ENCODE measurements around the gene TEX35.
"Not testable (repeated sequence)": the region's sequence is repeated elsewhere in the genome, so short reads cannot be mapped to it uniquely, and the experiment has no call there.

Gene TEX35

DNA sequence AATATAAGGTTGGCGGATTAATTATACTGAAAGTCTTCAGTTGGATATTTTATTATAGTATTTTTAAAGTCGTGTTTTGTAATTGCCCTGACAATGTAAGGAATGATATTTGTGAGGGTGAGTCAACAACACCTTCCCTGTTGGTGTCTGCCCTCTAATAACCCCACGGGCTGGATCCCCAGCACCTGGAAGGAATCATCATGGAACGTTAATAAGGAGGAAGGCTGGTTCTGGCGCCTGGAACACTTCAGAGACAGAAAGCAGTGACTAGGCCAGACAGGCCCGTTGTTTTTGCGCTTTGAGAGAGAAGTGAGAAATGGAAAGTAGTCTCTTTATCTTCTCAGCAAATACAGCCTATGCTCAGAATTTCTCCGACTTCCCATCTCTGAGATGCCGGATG lies 31.6 kb downstream of the TEX35 start:
- FAIRE-seq = no peak

DNA sequence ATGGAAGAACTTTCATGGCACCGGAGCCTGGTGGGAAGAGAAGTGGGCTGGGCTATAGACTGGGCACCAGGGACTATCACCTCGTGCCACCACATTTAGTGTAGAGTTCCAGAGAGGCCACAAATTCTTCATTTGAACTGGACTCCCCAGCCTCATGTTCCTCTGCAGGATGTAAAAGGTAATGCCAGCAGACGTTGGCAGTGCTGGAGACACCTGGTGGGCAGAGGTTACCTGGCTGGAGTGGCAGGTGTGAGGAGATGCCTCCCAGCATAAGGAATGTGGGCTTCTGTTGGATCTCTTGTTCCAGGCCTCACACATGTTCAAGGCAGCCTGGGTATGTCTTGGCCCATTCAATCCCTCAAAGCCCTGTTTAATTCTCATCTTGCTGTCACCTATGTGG lies 35.2 kb downstream of the TEX35 start:
- no peak for FAIRE-seq

DNA sequence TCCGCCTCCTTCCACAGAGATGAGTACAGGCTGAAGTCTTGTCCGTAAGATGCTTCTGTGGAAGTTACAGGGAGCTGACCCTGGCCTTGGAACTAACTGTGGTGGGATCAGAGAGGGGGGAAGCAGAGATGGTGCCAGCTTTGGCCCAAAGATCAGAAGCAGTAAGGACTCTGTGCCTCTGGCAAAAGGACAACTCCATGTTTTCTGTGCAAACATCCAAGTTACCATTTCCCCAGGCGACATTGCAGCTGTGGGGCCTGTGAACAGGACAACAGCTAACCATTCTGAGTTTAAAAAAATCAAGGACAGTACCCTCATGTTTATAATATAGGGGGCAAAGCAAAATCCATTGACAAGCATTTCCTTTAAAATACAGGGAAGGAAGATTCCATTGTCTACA lies 38.4 kb downstream of the TEX35 start:
- no peak for FAIRE-seq

DNA sequence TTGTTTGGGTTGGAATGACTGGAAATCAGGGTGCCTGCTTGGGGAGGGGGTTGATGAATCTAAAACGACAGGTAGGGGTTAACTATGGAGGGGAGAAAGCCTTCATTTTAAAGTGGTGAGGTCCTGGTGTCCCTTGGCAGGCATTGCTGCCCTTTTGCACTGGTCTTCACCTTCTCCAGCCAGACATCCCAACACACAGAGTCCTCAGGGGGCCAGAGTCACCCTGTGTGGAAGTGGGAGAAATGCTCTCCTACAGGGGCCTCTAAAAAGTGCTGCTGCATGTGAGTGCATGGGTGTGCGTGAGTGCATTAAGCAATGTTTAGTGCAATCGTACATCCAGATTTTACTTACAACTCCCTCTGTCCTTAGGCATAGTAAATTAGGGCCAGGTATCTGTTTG lies 39.0 kb downstream of the TEX35 start:
- no peak for FAIRE-seq

DNA sequence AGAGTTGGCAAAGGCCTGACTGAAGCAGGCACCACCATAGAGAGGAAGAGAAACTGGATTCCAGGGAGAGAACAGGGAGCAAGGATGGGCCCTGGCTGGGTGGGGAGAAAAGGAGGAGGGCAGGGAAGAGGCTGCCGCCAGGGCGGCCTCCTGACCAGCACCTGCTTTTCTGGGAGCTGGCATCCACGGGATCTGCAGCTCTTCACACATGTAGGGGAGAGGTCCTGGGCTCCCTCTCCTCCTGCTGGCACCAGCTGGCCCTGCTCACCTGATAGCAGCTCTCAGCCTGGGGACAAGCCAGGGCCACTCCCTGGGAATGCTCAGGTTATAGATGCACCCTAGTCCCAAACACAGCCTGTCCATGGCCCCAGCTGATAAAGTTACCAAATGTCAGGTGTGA lies 39.9 kb downstream of the TEX35 start:
- FAIRE-seq = no peak

DNA sequence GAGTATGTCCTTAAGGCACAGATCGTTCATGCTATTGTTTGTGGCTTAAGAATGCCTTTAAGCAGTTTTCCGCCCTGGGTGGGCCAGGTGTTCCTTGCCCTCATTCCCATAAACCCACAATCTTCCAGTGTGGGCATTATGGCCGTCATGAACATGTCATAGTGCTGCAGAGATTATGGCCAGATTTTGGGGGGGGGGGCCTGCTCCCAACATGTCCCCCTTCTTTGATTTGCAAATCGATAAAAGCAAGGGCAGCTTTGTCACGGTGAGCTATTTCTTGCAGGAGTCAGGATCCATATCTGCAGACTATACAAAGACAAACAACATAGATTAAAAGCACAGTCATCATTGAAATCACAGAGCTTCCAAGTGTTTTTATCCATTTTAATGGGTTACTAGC lies 41.4 kb downstream of the TEX35 start:
- FAIRE-seq = not testable (repeated sequence)

DNA sequence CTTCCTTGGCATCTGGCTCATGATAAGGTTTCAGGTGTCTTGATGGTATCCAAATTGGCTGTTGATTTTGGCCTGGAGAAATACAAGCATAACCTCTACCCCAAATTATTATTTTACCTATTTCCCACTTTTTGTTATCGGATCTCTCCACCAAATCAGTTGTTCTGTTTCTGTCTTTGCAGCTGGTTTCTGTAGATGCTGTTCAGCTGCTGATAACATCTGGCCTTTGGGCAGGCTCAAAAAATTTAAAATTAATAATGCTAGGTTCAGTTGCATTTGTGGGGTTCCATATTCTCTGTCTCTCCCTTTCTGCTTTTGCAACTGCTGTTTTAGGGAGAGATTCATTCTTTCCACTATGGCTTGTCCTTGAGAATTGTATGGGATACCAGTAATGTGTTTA lies 42.7 kb downstream of the TEX35 start:
- not testable (repeated sequence) for FAIRE-seq

DNA sequence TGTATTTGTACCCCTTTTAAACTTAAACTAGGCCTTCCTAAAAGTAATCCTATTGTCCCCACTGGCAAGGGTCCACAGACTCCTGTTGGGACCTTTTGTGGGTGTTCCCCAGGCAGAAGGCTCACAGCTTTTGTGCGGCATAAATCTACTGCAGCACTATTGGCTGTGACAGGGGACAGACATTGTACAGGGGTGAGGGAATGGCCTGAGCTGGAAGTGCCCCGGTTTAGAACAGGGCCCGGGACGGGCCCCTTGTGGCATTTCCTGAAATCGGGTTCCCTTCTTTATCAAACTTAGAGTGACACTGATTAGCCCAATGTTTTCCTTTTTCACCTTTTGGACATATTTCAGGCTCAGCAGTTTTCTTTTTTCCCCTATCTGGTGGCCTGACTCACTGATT lies 45.9 kb downstream of the TEX35 start:
- FAIRE-seq = not testable (repeated sequence)

DNA sequence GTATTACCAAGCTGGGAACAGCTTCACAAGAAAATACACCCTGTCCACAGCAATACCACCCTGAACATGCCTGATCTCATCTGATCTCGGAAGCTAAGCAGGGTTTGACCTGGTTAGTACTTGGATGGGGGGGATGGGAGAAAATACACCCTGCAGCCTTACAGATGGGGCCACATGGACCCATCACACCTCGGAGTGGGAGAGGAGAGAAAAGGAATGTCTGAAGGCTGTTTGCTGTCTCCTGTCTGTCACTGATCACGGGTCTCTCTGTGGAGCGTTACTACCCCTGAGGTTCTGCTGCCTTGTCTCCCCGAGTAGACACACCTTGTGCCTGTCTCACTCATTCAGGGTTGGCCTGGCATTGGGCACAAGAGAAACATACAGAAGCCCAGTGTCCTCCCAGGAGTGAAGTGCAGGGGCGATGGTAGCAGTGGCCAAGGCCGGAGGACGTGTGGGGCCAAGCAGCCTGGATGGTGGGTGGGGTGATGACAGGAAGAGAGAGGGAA lies 48.0 kb downstream of the TEX35 start:
- FAIRE-seq = no peak

DNA sequence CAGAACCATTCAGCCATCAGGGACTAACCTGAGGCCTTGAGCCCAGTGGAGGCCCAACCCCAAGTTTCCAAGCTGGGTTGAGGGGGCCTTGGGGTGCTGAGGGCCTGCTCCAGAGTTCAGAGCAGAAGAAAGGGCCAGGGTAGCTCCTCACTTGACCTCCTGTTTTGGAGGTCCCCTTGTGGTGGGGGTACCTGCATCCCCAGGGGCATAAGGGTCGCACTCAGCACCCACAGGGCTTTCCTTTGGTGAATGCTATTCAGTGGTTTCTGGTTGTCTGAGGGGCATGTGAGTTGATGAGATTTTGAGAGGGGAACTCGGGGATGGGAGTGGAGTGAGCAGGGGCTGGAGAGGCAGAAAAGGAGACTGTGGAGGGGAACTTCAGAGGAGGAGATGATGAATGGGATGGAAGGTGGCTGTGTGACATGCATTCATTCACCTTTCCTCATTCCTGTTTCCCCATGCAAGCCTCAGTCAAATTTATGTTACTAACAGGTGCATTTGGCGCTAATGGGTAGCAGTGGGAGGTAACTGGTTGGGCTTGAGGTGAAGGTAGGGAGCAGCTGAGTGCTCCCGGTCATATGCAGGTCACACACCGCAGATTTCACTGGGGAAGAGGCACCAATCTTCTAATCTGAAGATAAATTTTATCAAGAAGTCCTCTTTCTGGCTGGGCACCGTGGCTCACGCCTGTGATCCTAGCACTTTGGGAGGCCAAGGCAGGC lies 50.4 kb downstream of the TEX35 start:
- FAIRE-seq = no peak

DNA sequence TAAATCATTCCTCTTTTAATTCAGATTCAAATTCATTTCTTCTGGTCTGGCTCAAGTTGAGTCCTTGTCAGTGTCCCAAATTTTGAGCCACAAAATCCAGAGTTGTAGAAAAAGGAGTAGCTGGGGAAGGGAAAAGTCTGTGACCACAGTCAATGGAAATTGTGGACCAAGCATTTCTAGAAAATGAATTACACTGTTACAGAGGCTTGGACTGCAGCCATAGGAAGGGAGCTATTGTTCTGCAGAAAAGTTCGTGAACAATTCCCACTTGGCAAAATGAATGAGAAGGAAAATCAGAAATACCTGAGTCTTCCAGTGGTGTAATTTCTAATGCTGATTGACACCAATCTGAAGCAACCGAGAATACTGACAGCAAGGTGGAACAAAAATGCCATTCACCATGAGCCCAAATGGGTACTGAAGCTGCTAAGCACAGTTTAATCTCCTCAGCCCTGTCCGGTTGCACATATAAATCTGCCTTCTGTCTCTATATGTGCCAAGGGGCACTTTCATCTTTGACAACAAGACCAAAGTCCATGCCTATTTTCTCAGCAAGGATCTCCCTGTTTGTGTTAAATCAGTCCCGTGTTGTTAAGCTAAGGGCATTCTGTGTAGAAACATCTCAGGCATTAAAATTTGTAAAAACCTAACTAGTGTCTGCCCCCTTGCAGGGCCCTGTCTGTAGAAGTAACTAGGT lies 51.3 kb downstream of the TEX35 start:
- no peak for FAIRE-seq

DNA sequence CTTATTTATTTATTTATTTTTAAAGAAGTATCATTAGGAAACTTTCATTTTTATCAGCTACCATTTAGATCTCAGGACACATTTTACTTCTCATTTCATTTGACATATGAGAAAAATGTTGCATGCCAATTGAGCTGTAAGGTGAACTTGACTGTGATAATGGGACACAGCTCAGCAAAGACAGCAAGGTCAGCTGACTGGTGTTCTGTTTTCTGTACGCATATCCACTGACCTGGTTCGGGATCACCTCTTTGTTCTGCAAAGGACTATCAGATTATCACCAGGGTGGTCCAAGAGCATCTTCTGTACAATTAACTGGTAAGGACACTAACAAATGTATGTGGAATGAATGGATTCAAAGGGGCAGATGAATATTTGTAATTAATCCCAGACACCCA lies 51.9 kb downstream of the TEX35 start:
- FAIRE-seq = no peak

DNA sequence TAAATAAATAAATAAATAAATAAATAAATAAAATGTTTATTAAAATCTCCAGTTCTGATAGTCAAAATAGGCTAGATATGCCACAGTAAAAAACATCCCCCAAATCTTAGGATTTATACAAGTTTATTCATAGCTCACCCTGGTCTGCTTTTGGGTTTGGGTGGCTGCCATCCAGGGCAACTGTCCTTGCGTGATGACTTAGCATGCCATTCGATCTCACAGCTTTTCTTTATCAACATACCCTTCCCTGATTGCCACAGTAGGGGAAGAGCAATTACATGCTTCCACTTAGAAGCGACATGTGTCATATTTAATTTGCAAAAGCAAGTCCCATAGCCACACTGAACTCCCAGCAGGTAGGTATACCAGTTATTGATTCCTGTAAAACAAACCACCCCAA lies 52.7 kb downstream of the TEX35 start:
- FAIRE-seq = no peak

DNA sequence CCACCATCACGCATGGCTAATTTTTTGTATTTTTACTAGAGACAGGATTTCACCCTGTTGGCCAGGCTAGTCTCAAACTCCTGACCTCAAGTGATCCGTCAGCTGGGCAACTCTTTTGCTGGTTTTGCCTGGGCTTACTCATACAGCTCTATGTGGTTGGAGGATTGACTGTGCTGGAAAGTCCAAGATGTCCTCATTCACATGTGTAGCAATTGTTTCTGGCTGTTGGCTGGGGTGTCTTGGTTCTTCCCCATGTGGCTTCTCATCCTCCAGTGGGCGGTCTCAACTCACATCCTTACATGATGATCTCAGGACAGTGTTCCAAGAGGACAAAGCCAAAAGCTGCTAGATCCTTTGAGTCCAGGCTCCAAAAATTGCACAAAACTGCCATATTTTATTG lies 53.3 kb downstream of the TEX35 start:
- FAIRE-seq = no peak

DNA sequence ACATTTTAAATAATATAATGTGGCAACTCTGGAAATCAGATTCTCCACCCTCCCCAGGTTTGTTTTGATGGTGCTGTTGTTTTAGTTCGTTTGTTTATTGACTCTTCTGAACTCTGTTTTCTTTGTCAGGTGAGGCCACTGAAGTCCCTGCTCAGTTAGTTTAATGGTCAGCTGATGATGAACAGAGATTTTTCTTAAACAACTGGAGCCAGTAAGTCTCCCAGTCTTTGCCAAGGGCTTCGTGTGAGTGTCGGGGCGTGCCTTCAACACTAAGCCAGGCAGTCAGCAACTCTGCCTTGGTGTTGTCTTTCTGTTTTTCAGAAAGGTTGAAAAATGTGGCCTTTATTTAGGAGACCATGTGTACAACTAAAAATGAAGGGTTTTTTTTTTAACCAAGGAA lies 58.9 kb downstream of the TEX35 start:
- no peak for FAIRE-seq

Measured in G401.6 (cell line).